ENCODE measurements around the gene NT5C3B.

GRCh38 chr17:41849251-41849990, 13.4 kb upstream of the NT5C3B start:
- no peak for TF ChIP-seq POLR2AphosphoS5 (IDR thresholded peaks at IDR 0.05)
- no peak for TF ChIP-seq POLR2A (IDR thresholded peaks at IDR 0.05; ENCODE audit: low read depth)

All from esophagus muscularis mucosa (tissue), 2 donors.